GM19397 (cell line): ENCODE results near the gene REC8.

Source experiments
- ATAC-seq: cut with Tn5 transposase; IDR thresholded peaks from one replicate; pipeline ENCODE4 v1.9.1; 2021; ENCODE audit warnings: mild to moderate bottlenecking, moderate library complexity; ENCODE audit not compliant: unreplicated experiment

The REC8 gene

DNA sequence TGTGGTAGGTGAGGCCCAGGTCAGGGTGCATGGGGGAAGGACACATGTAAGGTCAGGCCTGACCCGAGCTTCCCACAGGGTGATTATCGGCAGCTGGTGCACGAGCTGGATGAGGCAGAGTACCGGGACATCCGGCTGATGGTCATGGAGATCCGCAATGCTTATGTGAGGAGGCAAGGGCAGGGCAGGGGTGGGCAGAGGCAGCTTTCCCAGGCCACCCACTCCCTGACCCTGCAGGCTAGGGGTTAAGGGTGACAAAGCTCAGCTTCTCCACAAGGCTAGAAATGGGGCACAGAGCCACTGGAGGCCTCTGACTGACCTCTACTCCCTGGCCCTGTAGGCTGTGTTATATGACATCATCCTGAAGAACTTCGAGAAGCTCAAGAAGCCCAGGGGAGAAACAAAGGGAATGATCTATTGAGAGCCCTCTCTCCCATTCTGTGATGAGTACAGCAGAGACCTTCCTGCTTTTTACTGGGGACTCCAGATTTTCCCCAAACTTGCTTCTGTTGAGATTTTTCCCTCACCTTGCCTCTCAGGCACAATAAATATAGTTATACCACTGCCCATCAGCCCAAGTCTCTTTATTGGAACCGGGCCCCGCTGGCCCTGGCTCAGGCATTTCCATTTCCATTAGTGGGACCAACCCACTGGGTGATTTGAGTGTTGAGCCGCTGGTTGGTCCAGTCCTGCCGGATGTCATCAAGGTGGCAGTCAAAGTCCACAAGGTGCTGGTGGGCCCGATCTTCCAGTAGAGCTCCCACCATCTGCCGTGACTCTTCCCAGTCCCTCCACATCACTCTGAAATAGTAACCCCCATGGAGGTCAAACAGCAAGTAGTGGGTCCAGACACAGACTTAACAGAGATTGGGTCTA, 33.2 kb upstream of the REC8 start:
- ATAC-seq: no peak

GRCh38 chr14:24139272-24139934, 32.5 kb upstream of the REC8 start:
- ATAC-seq: no peak

DNA sequence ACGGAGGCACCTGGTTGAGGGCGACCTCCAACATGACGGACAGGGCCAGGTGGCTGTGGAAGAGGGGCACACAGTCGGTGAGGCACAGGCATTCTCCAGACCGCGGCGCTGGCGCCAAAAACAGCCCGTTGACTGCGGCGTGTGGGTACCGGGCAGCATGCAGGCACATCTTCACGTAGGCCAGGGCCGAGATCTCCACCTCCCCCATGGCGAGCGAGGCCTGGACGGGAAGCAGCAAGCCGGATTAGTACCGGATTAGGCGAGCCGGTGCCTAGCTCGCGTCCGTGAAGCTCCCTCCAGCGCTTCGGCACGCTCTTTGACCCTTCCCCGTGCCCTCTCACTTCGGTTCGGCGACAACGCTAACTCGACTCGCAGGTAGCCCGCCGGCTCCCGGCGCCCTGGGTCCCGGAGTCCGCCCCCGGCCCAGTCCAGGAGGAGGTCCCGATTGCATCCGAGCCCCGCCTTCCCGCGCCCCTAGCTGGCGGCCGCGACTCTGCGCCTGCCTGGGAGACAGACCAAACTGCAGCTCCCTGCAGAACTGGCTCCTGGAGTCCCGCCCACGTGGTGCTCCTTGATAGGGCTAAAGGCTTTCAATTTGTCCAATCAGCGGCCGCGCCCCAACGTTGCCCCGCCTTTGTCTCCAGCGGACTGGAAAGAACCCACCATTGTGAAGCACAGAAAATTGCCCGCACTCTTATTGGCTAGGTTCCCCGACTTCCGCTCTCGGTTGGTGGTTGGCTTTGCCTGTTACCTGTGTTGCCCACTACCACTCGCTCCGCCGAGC, 30.6 kb upstream of the REC8 start, which contains the start of gene EMC9:
Gene EMC9, minus strand, starts transcription at position 495 of the 784 bp plus-strand sequence. Its CDS starts 287 bp downstream, at position 208.
- ATAC-seq: peak; percentile 82

GRCh38 chr14:24143511-24143910, 28.4 kb upstream of the REC8 start:
- ATAC-seq: no peak

DNA sequence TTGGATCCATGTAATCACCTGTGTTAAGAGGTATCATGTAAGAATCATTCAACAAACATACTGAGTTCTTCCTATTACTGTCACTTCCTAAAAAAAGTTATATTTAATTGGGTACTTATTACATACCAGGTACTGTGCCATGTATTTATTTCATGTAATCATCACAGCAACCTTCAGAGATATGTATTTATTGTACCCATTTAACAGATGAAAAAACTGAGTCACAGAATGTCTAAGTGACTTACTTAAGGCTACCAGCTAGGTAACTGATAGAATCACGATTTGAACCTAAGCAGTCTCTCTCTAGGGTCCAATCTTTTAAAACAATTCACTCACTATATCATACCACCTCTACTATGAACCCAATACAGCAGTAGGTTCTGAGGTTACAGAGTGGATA, 27.4 kb upstream of the REC8 start:
- ATAC-seq: no peak

DNA sequence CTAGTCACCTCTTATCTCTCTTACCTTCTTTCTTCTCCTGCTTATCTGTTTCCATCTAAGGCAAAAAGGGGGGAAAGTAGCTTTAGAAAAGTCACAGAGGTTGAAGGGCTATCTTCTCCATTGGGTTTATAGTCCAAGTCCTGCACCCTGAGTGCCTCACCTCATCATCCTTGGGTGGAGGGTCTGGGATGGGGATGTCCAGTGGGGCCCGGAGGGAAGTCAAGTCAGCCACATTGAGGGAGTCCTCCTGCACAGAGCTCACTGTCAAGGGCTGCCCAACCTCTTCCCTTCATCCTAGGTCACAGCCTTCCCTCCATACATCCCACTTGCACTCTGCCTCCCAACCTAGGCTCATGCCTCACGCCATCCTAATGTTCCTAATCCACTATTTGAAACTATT, 26.7 kb upstream of the REC8 start:
- no peak for ATAC-seq

GRCh38 chr14:24145690-24146452, 26.0 kb upstream of the REC8 start:
- no peak for ATAC-seq

- ATAC-seq: peak; percentile 52
Measured at GRCh38 chr14:24146453-24146977, 25.4 kb upstream of the REC8 start, which contains the start of gene PSME2. Gene PSME2, minus strand, starts transcription at chr14:24146610. Its CDS starts 29 bp downstream, at chr14:24146581.

DNA sequence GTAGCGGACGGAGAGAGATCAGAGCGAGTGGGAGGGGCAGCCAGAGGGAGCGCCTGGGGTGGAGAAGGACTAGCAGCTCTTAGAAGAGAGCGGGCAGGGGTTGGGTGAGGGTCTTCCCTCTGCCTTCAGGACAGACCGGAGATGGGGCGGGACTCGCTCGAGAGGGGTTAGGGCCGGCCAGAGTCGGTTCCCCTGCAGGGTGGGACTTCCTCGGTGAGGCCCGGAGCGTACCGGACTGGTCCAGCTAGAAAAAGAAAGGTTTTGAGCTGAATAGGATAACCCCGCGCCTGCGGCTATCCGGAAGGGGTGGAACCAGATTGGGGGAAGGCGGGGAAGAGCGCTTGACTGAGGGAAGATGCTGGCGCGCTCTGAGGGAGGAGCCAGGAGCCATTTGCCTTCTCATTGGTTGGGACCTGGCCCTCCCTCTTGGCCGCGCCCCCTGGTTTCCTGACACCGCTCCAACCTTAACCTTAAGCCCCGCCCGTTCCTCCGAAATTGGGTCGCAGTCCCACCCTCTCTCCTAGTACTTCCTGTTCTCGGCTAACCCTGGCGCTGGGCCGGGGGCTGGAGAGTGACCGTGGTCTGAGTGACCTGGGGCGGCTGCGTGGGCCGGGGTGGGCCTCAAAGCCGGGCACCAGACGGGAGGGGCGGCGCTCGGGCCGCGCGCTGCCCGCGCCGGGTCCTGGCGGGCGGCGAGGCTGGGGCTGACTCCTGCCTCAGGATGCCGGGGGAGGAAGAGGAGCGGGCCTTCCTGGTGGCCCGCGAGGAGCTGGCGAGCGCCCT, 24.7 kb upstream of the REC8 start, which contains the start of gene RNF31:
Gene RNF31, plus strand, starts transcription at position 521 of the 783 bp plus-strand sequence. Its CDS starts 201 bp downstream, at position 722.
- ATAC-seq: peak; percentile 80

DNA sequence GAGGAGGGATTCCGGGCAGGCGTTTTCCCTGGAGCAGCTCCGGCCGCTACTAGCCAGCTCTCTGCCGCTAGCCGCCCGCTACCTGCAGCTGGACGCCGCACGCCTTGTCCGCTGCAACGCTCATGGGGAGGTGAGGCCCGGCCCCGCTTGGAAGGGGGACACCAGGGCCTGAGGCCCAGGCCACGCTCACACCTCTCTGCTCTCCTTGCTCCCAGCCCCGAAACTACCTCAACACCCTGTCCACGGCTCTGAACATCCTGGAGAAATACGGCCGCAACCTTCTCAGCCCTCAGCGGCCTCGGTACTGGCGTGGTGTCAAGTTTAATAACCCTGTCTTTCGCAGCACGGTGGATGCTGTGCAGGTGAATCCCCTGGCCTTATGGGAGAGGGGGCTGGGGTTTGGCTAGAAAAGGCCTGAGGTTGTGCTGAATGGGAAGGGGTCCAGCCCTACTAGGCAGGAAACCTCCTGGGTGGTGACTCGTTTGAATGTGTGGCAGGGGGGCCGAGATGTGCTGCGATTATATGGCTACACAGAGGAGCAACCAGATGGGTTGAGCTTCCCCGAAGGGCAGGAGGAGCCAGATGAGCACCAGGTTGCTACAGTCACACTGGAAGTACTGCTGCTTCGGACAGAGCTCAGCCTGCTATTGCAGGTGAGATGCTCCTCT, 24.0 kb upstream of the REC8 start:
- no peak for ATAC-seq

- no peak for ATAC-seq
Measured at GRCh38 chr14:24149302-24149969, 22.4 kb upstream of the REC8 start.

- ATAC-seq: no peak
Measured at GRCh38 chr14:24150061-24150460, 21.8 kb upstream of the REC8 start.

DNA sequence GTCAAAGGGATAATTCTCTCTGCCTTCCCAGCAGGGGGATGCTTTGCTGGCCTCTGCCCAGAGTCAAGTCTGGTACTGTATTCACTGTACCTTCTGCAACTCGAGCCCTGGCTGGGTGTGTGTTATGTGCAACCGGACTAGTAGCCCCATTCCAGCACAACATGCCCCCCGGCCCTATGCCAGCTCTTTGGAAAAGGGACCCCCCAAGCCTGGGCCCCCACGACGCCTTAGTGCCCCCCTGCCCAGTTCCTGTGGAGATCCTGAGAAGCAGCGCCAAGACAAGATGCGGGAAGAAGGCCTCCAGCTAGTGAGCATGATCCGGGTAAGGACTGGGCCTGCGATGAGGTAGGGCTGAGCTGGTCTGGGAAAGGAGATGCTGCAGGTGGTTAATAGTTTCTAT, 21.3 kb upstream of the REC8 start:
- no peak for ATAC-seq

- ATAC-seq: no peak
Measured at GRCh38 chr14:24150993-24151392, 20.9 kb upstream of the REC8 start.

GRCh38 chr14:24151404-24152080, 20.3 kb upstream of the REC8 start:
- ATAC-seq: no peak

DNA sequence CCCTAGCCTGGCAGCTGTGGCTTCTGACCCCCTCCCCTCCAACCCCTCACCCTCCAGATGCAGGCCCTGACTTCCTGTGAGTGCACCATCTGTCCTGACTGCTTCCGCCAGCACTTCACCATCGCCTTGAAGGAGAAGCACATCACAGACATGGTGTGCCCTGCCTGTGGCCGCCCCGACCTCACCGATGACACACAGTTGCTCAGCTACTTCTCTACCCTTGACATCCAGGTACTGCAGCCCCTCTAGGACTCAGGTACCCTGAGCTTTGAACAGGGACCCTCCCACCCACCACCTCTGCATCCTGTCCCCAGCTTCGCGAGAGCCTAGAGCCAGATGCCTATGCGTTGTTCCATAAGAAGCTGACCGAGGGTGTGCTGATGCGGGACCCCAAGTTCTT, 16.8 kb upstream of the REC8 start:
- no peak for ATAC-seq

DNA sequence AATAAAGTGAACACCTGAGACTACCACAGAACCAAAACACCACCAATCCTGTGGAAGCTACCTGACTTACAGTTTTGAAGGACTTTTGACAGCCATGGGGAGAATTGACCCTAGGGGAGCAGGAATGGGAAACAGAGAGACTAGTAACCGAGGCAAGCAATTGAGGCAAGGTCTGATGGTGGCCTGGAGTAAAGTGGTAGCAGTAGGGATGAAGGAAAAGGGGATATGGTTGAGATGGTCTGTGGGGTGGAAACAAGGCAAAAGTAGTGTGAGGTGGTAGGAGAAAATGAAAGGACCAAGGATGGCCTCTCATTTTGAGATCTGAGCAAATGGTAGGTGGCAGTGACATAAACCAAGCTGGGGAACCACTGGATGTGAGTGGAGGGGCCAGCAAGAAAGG, 15.0 kb upstream of the REC8 start:
- no peak for ATAC-seq

DNA sequence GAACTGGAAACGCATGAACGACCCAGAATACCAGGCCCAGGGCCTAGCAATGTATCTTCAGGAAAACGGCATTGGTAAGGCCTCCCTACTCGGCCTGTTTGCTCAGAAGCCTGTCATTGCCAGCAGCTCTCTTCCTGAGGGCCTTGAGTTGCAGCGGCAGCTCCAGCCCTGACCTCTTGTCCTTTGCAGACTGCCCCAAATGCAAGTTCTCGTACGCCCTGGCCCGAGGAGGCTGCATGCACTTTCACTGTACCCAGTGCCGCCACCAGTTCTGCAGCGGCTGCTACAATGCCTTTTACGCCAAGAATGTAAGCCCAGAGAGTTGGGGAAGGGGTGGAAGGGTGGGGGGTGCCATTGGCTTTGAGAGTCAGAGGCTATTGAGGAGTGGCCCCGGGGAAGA, 14.5 kb upstream of the REC8 start:
- no peak for ATAC-seq
